HepG2 (cell line): ENCODE measurements around the gene NOL4L. TPM values are rescaled to one million over a fixed set of nuclear protein-coding genes. Genes with fewer than 3 reads are reported as not detected.
A peak's percentile ranks its signal among the peaks of the same experiment; 100 is the strongest.

ENCODE experiments used
- AHR ChIP-seq: IDR thresholded peaks from 2 replicates; pipeline ENCODE4 v1.6.1; 2018; ENCODE audit warnings: missing genetic modification reagents, missing compliant biosample characterization
- CERS6 ChIP-seq: sonication (generic); formaldehyde crosslinking; IDR thresholded peaks from 2 replicates; pipeline ENCODE4 v1.5.0; 2020; ENCODE audit warnings: missing genetic modification reagents
- ELK4 ChIP-seq: sonication (generic); formaldehyde crosslinking; IDR thresholded peaks from 2 replicates; pipeline ENCODE4 v1.9.0; 2021; ENCODE audit warnings: missing genetic modification reagents, borderline replicate concordance
- ESRRA ChIP-seq: sonication (generic); formaldehyde crosslinking; IDR thresholded peaks from 2 replicates; pipeline ENCODE4 v1.5.1; 2020; ENCODE audit warnings: mild to moderate bottlenecking, low read depth, missing genetic modification reagents
- GMEB1 ChIP-seq: sonication (generic); formaldehyde crosslinking; IDR thresholded peaks from 2 replicates; pipeline ENCODE4 v1.5.1; 2020; ENCODE audit warnings: missing genetic modification reagents, mild to moderate bottlenecking, borderline replicate concordance
- HMG20A ChIP-seq: IDR thresholded peaks from 2 replicates; pipeline ENCODE4 v1.6.1; 2016; ENCODE audit warnings: borderline replicate concordance
- KLF12 ChIP-seq: sonication (generic); formaldehyde crosslinking; IDR thresholded peaks from 2 replicates; pipeline ENCODE4 v1.4.0; 2020; ENCODE audit warnings: missing genetic modification reagents, borderline replicate concordance
- TBL1XR1 ChIP-seq: fragments of 150-350 bp; IDR thresholded peaks from 2 replicates; pipeline ENCODE4 v1.6.1; 2014; ENCODE audit warnings: borderline replicate concordance, low read length; ENCODE audit not compliant: partially characterized antibody
- U2AF1 ChIP-seq: fragments of 200-400 bp; formaldehyde crosslinking; optimal IDR thresholded peaks from 2 replicates; pipeline ENCODE3; 2017; ENCODE audit warnings: mild to moderate bottlenecking, low read depth, low read length
- ZBTB38 ChIP-seq: sonication (generic); formaldehyde crosslinking; IDR thresholded peaks from 2 replicates; pipeline ENCODE4 v1.5.1; 2020; ENCODE audit warnings: mild to moderate bottlenecking, missing genetic modification reagents
- ZFP41 ChIP-seq: sonication (generic); formaldehyde crosslinking; IDR thresholded peaks from 2 replicates; pipeline ENCODE4 v1.4.0; 2020; ENCODE audit warnings: mild to moderate bottlenecking, missing genetic modification reagents, borderline replicate concordance
- ZNF256 ChIP-seq: sonication (generic); formaldehyde crosslinking; conservative IDR thresholded peaks from 2 replicates; pipeline ENCODE4 v1.4.0; 2020; ENCODE audit warnings: missing genetic modification reagents
- ZNF317 ChIP-seq: sonication (generic); formaldehyde crosslinking; IDR thresholded peaks from 2 replicates; pipeline ENCODE4 v1.5.0; 2020; ENCODE audit warnings: mild to moderate bottlenecking, missing genetic modification reagents
- ZNF572 ChIP-seq: sonication (generic); formaldehyde crosslinking; IDR thresholded peaks from 2 replicates; pipeline ENCODE4 v1.5.1; 2020; ENCODE audit warnings: mild to moderate bottlenecking, missing genetic modification reagents
- polyA plus RNA-seq, 8 experiments: library from polyadenylated mRNA; depleted of rRNA in 3 of 8; stranded (reverse) in 7 of 8; unstranded in 1 of 8; fragments of >200 nt; fragmentation: Illumina TruSeq in 4 of 8; extraction: Trizol in 4 of 8; gene quantifications; 2 replicates each; pipeline versions ENCODE4 v1.2.1 to v1.2.3, GENCODE V29; 2011 to 2016; ENCODE audit warnings: low read depth in 4 of 8, missing spikeins in 1 of 8, mixed read lengths in 1 of 8; ENCODE audit not compliant: insufficient read depth in 1 of 8
- total RNA-seq, 5 experiments: library from RNA; depleted of rRNA; stranded (reverse); fragments of >200 nt; fragmentation: Illumina TruSeq; extraction: Trizol; gene quantifications; 2 replicates each; pipeline ENCODE4 v1.2.3, GENCODE V29; 2016; ENCODE audit warnings: low read depth in 1 of 5

The NOL4L gene
- total and polyA plus RNA-seq, 2 of the 13 experiments (the other 11 are each of a cell fraction or from before 2014, with no cell fraction given), result 16.6 to 35.4 TPM

- TF ChIP-seq GMEB1 (CRISPR knock-in tag), result no peak
- TF ChIP-seq KLF12, result 0 out of 2 replicates have a peak, but pooled peaks have one; percentile 24
- no peak for TF ChIP-seq ZNF572 (CRISPR knock-in tag)
- no peak for TF ChIP-seq TBL1XR1
- TF ChIP-seq ESRRA (CRISPR knock-in tag), result no peak
- no peak for TF ChIP-seq ELK4 (CRISPR knock-in tag)
- no peak for TF ChIP-seq U2AF1
- no peak; the same call in none of the 2 replicates for TF ChIP-seq ZBTB38 (CRISPR knock-in tag)
- TF ChIP-seq ZNF256 (CRISPR knock-in tag), result no peak
- no peak for TF ChIP-seq HMG20A
- no peak for TF ChIP-seq ZFP41 (CRISPR knock-in tag)
- TF ChIP-seq AHR (CRISPR knock-in tag), result no peak
- peak; percentile 8; the same call in 1 of the 2 replicates for TF ChIP-seq ZNF317
- TF ChIP-seq CERS6, result no peak
Observed at GRCh38 chr20:32582659-32583580, 2.2 kb downstream of the NOL4L start (continued).
